Measurements from ENCODE around the gene ACOX1.

The ACOX1 gene

DNA sequence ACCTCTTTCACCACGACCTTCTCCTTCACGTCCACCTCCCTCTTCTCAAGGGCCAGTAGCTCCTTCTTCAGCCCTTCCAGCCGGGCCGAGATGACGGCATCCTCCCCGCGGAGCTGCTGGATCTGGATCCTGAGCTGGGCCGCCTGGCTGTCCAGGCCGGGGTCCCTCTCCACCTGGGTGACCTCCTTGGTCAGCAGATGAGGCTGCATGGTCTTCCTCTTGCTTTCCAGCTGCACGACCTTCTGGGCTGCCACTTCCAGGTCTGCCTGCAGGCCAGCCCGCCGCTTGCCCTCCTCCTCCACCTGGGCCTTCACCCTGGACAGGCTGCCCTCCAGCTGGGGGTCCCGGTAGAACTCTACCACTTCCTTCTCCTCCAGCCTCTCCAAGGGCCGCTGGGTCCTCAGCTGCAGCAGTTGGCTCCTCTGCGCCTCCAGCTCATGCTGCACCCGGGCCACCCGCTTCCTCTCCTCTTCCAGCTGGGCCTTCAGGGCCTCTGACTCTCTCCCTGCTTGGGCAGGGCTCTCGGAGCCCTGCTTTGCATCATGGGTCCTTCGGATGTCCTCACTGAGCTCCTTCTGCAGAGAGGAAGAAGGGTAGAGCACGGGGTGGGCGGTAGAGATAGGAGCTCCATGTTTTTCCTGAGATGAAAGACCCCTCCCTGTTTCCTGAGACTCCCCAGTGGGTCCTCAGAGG, 31.1 kb upstream of the ACOX1 start:
- H3K27me3 ChIP-seq (ENCODE audit: insufficient read depth, poor library complexity, severe bottlenecking), result no peaks in the 10 kb centered on the region
- H3K4me3 ChIP-seq (replicated peaks; ENCODE audit: insufficient read depth, low read length), result no peak overlapping the region
- TF ChIP-seq, protein P1, sequence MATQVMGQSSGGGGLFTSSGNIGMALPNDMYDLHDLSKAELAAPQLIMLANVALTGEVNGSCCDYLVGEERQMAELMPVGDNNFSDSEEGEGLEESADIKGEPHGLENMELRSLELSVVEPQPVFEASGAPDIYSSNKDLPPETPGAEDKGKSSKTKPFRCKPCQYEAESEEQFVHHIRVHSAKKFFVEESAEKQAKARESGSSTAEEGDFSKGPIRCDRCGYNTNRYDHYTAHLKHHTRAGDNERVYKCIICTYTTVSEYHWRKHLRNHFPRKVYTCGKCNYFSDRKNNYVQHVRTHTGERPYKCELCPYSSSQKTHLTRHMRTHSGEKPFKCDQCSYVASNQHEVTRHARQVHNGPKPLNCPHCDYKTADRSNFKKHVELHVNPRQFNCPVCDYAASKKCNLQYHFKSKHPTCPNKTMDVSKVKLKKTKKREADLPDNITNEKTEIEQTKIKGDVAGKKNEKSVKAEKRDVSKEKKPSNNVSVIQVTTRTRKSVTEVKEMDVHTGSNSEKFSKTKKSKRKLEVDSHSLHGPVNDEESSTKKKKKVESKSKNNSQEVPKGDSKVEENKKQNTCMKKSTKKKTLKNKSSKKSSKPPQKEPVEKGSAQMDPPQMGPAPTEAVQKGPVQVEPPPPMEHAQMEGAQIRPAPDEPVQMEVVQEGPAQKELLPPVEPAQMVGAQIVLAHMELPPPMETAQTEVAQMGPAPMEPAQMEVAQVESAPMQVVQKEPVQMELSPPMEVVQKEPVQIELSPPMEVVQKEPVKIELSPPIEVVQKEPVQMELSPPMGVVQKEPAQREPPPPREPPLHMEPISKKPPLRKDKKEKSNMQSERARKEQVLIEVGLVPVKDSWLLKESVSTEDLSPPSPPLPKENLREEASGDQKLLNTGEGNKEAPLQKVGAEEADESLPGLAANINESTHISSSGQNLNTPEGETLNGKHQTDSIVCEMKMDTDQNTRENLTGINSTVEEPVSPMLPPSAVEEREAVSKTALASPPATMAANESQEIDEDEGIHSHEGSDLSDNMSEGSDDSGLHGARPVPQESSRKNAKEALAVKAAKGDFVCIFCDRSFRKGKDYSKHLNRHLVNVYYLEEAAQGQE (IDR thresholded peaks at IDR 0.05; ENCODE audit: insufficient replicate concordance, low read depth), result no peak
- TF ChIP-seq GABPA (IDR thresholded peaks at IDR 0.05; ENCODE audit: low read depth) (no peak), POLR2AphosphoS5 (IDR thresholded peaks at IDR 0.05; ENCODE audit: low read depth) (no peak)
- TF ChIP-seq, protein P2, sequence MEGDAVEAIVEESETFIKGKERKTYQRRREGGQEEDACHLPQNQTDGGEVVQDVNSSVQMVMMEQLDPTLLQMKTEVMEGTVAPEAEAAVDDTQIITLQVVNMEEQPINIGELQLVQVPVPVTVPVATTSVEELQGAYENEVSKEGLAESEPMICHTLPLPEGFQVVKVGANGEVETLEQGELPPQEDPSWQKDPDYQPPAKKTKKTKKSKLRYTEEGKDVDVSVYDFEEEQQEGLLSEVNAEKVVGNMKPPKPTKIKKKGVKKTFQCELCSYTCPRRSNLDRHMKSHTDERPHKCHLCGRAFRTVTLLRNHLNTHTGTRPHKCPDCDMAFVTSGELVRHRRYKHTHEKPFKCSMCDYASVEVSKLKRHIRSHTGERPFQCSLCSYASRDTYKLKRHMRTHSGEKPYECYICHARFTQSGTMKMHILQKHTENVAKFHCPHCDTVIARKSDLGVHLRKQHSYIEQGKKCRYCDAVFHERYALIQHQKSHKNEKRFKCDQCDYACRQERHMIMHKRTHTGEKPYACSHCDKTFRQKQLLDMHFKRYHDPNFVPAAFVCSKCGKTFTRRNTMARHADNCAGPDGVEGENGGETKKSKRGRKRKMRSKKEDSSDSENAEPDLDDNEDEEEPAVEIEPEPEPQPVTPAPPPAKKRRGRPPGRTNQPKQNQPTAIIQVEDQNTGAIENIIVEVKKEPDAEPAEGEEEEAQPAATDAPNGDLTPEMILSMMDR (IDR thresholded peaks at IDR 0.05; ENCODE audit: insufficient read depth, low read length), result no peak
- DNase-seq (ENCODE audit: low read depth in 1 of 2, low spot score in 1 of 2), result peak in 1 of 2 experiments; percentile 60
- no peak overlapping the region for H3K27ac ChIP-seq (replicated peaks)

DNA sequence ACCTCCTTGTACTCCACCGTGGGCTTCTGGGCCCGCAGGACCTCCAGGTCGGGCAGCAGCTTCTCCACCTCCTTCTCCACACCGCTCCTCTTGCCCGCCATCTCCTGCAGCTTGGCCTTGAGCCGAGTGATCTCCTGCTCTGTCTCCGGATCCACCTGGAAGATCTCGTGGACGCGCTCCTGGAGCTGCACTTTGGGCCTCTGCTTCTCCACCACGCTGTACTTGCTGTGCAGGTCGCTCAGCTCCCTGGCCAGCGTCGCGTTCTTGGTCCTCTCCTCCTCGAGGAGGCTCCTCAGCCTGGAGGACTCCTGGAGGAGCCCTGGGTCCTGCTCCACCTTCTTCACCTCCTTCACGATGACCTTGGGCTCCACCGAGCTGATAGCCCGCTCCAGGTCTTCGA, 30.5 kb upstream of the ACOX1 start:
- no peak overlapping the region for H3K27ac ChIP-seq (replicated peaks)
- DNase-seq (ENCODE audit: low read depth in 1 of 2, low spot score in 1 of 2), result no peak
- TF ChIP-seq GABPA (IDR thresholded peaks at IDR 0.05; ENCODE audit: low read depth), result no peak
- TF ChIP-seq, protein P1 (IDR thresholded peaks at IDR 0.05; ENCODE audit: insufficient replicate concordance, low read depth), result no peak
- TF ChIP-seq SPI1 (IDR thresholded peaks at IDR 0.05; ENCODE audit: borderline replicate concordance, low read depth), result no peak
- TF ChIP-seq POLR2AphosphoS5 (IDR thresholded peaks at IDR 0.05; ENCODE audit: low read depth), result no peak
- TF ChIP-seq, protein P2 (IDR thresholded peaks at IDR 0.05; ENCODE audit: insufficient read depth, low read length), result no peak
- no peak overlapping the region for H3K4me3 ChIP-seq (replicated peaks; ENCODE audit: insufficient read depth, low read length)
- H3K27me3 ChIP-seq (ENCODE audit: insufficient read depth, poor library complexity, severe bottlenecking), result no peaks in the 10 kb centered on the region

- Histone ChIP-seq H3K27me3 (ENCODE audit: insufficient read depth, poor library complexity, severe bottlenecking) (no peaks in the 10 kb centered on the region), H3K4me3 (replicated peaks; ENCODE audit: insufficient read depth, low read length) (no peak overlapping the region), H3K27ac (replicated peaks) (no peak overlapping the region)
- no peak for DNase-seq (ENCODE audit: low read depth in 1 of 2, low spot score in 1 of 2)
- TF ChIP-seq, protein P2 (IDR thresholded peaks at IDR 0.05; ENCODE audit: insufficient read depth, low read length), result no peak
- TF ChIP-seq SPI1 (IDR thresholded peaks at IDR 0.05; ENCODE audit: borderline replicate concordance, low read depth) (no peak), GABPA (IDR thresholded peaks at IDR 0.05; ENCODE audit: low read depth) (no peak), POLR2AphosphoS5 (IDR thresholded peaks at IDR 0.05; ENCODE audit: low read depth) (no peak)
- TF ChIP-seq, protein P1 (IDR thresholded peaks at IDR 0.05; ENCODE audit: insufficient replicate concordance, low read depth), result no peak
These were observed 29.9 kb upstream of the ACOX1 start for GRCh38 chr17:76008630-76009425.

All from HL-60 (cell line).